Nephron (organoid): ENCODE data around the gene KCNAB1.

ENCODE experiments used
- H3K27ac Mint-ChIP-seq, 3 experiments: 2 replicates each; pipeline ENCODE4 v1.8.0; 2020; ENCODE audit warnings: mixed read lengths in 3 of 3, mild to moderate bottlenecking in 2 of 3, moderate library complexity in 1 of 3
- H3K27me3 Mint-ChIP-seq: 2 replicates; pipeline ENCODE4 v1.8.0; 2021; ENCODE audit warnings: low read depth, mild to moderate bottlenecking, moderate library complexity, mixed read lengths
- H3K36me3 Mint-ChIP-seq: 2 replicates; pipeline ENCODE4 v1.8.0; 2020; ENCODE audit warnings: low read depth, mixed read lengths
- H3K4me1 Mint-ChIP-seq: 2 replicates; pipeline ENCODE4 v1.8.0; 2020; ENCODE audit warnings: mixed read lengths
- H3K4me3 Mint-ChIP-seq, 3 experiments: 2 replicates each; pipeline ENCODE4 v1.8.0; 2020; ENCODE audit warnings: mild to moderate bottlenecking in 3 of 3, mixed read lengths in 3 of 3, moderate library complexity in 2 of 3
- H3K9me3 Mint-ChIP-seq: 2 replicates; pipeline ENCODE4 v1.8.0; 2020; ENCODE audit warnings: mixed read lengths
- TF ChIP-seq, protein P1 (sequence below), 3 experiments: fragments of 200-600 bp; sonication (generic); IDR thresholded peaks; one replicate each; pipeline ENCODE4 v1.5.0; 2021; ENCODE audit warnings: antibody characterized with exemption in 3 of 3; ENCODE audit not compliant: unreplicated experiment in 3 of 3

KCNAB1 gene

DNA sequence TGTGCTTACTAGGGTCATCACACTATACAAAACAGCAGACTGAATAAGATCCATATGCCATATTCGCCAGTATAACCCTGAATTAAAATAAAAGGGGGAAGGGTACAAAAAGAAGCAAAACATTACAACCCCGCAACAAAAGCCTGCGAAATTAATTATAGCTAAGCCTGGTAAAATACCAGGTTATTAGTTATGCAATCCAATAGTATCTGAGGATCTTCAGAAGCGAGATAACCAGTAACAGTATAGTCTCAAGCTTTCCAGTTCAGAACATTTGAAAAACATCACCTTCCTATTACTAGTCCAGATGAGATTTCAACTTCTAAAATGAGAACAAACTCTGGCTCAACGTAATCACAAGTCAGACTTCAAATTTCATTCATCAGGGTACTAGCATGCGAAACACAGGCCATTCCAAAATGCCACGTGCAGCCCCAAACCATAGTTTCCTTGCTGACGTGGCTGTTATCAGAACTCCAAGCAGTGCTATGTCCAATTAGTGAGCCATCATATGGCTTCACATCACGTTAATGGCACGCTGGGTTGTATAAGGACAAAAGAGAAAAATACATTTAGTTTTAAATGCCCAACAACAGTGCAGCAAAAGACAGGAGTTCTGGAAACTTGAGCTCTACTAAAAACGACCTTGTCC, 433.5 kb downstream of the KCNAB1 start:
- H3K4me1 Mint-ChIP-seq, result peaks cover 62% of the 10 kb centered on the region
- peak overlapping the region; percentile 75 to 98 (median 87) for H3K27ac Mint-ChIP-seq
- peaks cover 28% of the 10 kb centered on the region for H3K36me3 Mint-ChIP-seq
- peak overlapping the region; percentile 98 to 99 (median 99) for H3K4me3 Mint-ChIP-seq
- H3K9me3 Mint-ChIP-seq, result no peaks in the 10 kb centered on the region
- H3K27me3 Mint-ChIP-seq, result no peaks in the 10 kb centered on the region
- TF ChIP-seq, protein P1, sequence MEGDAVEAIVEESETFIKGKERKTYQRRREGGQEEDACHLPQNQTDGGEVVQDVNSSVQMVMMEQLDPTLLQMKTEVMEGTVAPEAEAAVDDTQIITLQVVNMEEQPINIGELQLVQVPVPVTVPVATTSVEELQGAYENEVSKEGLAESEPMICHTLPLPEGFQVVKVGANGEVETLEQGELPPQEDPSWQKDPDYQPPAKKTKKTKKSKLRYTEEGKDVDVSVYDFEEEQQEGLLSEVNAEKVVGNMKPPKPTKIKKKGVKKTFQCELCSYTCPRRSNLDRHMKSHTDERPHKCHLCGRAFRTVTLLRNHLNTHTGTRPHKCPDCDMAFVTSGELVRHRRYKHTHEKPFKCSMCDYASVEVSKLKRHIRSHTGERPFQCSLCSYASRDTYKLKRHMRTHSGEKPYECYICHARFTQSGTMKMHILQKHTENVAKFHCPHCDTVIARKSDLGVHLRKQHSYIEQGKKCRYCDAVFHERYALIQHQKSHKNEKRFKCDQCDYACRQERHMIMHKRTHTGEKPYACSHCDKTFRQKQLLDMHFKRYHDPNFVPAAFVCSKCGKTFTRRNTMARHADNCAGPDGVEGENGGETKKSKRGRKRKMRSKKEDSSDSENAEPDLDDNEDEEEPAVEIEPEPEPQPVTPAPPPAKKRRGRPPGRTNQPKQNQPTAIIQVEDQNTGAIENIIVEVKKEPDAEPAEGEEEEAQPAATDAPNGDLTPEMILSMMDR (IDR thresholded peaks at IDR 0.05; ENCODE audit: unreplicated experiment in 3 of 3), result no peak

DNA sequence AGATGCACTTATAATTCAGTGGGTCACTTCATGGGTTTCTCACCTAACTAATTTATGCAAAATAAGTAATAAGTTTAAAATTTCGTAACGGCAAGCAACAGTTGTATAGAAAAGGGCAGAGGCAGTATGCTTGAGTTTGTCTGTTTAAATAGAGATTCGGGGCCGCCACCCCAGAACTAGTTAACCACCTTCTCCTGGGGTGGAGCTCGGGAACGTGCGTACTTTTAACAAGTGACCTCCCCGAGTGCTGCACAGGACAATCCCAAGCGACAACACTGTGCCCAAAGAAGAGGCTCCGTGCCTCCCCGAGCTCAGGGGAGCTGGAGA, 434.1 kb downstream of the KCNAB1 start:
- TF ChIP-seq, protein P1 (IDR thresholded peaks at IDR 0.05; ENCODE audit: unreplicated experiment in 3 of 3), result no peak
- H3K27me3 Mint-ChIP-seq, result no peaks in the 10 kb centered on the region
- H3K27ac Mint-ChIP-seq, result peak overlapping the region; percentile 75 to 98 (median 87)
- H3K36me3 Mint-ChIP-seq, result peaks cover 27% of the 10 kb centered on the region
- H3K9me3 Mint-ChIP-seq, result no peaks in the 10 kb centered on the region
- H3K4me3 Mint-ChIP-seq, result peak overlapping the region; percentile 98 to 99 (median 99)
- H3K4me1 Mint-ChIP-seq, result peaks cover 67% of the 10 kb centered on the region

DNA sequence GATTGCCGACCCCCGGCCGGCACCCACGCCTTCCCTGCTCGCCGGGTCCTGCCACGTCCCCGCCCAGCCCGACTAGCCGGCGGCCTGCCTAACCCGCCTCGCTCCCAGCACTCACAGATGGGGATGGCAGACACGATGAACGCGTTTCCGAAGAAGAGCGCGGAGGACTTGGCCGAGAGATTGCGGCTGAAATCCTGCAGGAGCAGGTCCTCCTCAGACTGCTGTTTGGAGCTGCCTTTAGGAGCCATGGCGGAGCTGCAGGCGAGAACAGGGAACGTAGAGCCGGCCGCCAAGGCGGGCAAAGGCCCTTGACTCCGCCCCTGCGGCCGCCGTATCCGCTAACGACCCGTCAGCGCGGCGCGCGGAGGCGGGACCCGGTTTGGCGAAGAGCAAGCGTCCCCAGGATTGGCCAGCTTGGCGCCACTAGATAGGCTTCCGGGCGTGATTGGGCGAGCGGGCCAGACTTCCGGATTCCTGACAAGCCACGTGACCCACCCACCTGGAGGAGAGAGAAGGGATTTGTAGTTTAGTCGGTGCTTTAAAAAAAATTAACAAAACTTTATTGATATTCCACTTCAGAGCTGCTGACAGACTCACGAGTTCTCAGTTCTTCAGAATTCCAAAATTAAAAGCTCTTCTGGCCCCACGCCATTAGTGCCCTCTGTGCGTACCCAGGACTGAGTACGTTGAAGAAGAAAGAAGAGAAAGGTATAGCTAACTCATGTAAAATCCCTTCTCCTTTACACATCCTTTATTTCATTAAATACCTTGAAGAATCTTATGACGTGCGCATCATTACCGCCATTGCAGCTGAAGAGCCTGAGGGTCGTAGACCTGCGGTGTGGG, 434.7 kb downstream of the KCNAB1 start, which contains the start of gene SSR3:
SSR3 (minus strand) TSS at position 276 of the 846 bp plus-strand sequence; CDS start at position 248, 28 bp downstream.
- Mint-ChIP-seq H3K27ac (peak within 1 kb of the TSS; percentile 75 to 98 (median 87)), H3K36me3 (peaks cover 26% of the 10 kb centered on the region), H3K4me1 (peaks cover 71% of the 10 kb centered on the region), H3K27me3 (no peaks in the 10 kb centered on the region), H3K4me3 (peak within 1 kb of the TSS; percentile 98 to 99 (median 99)), H3K9me3 (no peaks in the 10 kb centered on the region)
- TF ChIP-seq, protein P1 (IDR thresholded peaks at IDR 0.05; ENCODE audit: unreplicated experiment in 3 of 3), result peak; percentile 24 to 38 (median 34)

DNA sequence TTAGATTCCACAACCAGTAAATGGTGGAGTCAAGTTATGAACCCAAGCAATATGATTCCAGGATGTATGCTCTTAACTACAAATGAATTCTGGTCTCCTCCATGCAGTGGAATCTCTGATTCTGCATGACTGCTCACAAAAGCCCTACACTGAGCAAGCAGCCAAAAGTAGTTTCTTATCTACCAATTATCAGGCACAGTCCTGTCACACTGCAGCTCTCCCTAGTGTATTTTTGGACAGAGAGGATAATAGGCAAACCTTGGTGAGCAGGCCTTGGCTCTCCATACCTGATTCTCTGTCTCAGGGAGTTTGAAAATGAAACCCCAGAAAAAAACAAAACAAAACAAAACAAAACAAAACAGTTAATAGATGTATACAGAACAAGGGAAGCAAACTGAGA, 438.0 kb downstream of the KCNAB1 start:
- Mint-ChIP-seq H3K9me3 (no peaks in the 10 kb centered on the region), H3K27me3 (no peaks in the 10 kb centered on the region), H3K4me1 (peaks cover 51% of the 10 kb centered on the region), H3K36me3 (no peaks in the 10 kb centered on the region), H3K4me3 (peak overlapping the region in 2 of 3 experiments; percentile 2 to 45), H3K27ac (peak overlapping the region; percentile 69 to 85 (median 72))
- TF ChIP-seq, protein P1 (IDR thresholded peaks at IDR 0.05; ENCODE audit: unreplicated experiment in 3 of 3), result no peak

DNA sequence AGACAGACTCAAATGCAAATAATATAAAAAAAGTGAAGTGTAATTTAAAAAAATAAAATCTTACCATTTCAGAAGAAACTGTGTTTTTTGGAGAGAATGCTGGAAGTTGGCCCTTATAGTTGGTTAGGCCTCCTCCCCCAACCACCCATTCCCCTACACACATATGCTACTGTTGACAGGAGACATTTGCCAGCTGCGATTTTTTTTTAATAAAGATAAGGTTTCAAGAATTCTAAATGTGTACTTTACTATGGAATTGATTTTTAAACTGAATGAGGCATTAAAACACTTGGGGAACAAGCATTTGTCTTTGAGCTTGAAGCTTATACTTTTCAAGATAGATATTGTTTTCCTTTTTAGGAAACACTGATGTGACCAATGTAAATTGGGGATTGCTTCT, 438.9 kb downstream of the KCNAB1 start:
- H3K36me3 Mint-ChIP-seq, result no peaks in the 10 kb centered on the region
- peaks cover 47% of the 10 kb centered on the region for H3K4me1 Mint-ChIP-seq
- H3K27ac Mint-ChIP-seq, result peak overlapping the region; percentile 69 to 85 (median 72)
- no peaks in the 10 kb centered on the region for H3K27me3 Mint-ChIP-seq
- no peaks in the 10 kb centered on the region for H3K9me3 Mint-ChIP-seq
- H3K4me3 Mint-ChIP-seq, result no peak overlapping the region
- TF ChIP-seq, protein P1 (IDR thresholded peaks at IDR 0.05; ENCODE audit: unreplicated experiment in 3 of 3), result no peak
